GM15510 (cell line): ENCODE measurements around the gene CNNM3.

ENCODE experiments used
- POLR2A ChIP-seq: IDR thresholded peaks from 3 replicates; pipeline ENCODE4 v1.6.1; 2011; ENCODE audit warnings: borderline replicate concordance; ENCODE audit not compliant: insufficient read length; ENCODE audit errors: extremely low read depth

CNNM3 gene

DNA sequence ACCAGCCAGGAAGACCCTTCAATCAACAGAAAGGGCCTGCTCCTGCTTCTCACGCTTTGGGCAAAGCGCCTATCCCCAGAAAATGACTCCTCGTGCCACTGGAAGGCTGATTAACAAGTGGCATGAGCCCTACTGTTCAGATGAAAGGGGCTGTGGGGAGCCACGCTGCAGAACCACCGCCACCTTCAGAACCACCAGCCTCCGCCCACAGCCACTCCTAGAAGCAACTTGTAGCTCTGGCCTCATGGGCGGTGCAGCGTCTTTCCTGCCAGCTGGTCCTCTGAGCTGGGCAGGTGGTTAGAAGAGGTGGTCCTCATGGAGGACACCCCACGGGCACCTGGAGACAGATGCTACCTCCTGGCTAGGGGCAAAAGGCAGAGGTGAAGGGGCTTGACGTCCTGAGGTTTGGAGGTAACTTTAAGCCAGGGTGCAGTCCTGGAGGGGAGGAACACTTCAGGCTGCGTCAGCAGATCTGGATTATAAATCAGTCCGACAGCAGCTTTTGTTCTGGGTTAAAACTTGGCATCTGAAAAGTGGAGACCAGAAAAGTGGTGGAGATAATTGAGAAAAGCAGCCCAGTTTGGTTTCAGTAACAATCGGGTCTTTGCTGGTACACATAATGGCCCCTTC, 54.7 kb downstream of the CNNM3 start:
- TF ChIP-seq POLR2A: no peak

DNA sequence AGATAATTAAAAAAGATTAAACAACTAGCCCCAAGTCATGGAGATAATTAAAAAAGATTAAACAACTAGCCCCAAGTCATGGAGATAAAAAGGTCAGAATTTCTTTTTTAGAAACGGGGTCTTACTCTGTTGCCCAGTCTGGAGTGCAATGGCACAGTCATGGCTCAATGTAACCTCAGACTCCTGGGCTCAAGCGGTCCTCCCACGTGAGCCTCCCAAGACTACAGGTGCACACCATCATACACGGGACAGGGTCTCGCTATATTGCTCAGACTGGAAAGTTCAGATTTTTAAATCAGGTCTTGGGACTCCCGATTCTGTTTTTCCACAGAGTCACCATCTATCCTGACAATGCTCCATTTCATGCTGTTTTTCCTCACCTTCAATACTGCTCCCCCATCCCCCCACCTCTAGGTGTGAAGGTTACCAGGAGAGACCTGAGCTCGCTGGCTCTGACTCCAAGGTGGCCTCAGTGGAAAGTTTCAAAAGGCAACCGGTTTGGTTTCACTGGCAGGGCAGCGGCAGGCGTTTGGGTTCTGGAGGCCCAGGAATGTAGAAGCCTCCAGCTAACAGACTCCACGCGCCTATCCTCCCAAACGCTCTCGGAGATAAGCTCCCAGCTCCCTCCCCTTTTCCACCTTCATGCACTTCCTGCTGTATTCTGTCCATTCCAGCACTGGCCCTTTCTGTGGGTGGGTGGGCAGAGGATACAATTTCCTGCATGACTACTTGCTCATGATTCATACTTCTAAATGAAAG, 56.7 kb downstream of the CNNM3 start:
- no peak for TF ChIP-seq POLR2A

- TF ChIP-seq POLR2A: no peak
Observed at GRCh38 chr2:96873651-96874096, 57.6 kb downstream of the CNNM3 start.

DNA sequence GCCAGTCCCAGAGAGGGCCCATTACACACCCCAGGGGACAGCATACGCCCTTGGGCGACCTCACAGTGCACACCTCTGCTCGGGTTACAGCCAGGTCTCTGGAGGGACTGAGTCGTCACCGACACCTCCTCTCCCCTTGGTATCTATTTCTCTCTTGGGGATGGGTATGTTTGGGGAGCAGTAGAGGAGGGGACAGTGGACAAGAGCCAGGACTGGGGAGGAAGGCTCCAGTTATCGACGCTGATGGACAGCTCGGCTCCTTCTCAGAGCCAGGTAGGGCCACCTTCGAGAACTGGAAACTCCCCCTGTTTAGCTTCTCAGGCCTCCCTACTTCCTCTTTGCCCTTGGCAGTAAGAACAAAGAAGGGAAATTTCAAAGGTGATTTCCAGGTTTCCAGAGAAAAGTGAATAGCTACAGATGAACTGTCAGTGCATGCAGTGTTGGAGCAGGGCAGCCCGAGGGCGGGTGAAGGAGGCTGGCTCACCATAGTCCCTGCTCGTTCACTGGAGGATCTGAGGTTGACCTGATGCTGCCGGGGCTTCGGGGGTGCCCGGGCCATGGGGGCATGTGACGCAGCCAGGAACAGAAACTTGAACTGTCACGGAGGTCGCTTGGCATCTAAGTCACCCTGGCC, 58.2 kb downstream of the CNNM3 start:
- TF ChIP-seq POLR2A: no peak

GRCh38 chr2:96875498-96876268, 59.6 kb downstream of the CNNM3 start:
- no peak for TF ChIP-seq POLR2A

DNA sequence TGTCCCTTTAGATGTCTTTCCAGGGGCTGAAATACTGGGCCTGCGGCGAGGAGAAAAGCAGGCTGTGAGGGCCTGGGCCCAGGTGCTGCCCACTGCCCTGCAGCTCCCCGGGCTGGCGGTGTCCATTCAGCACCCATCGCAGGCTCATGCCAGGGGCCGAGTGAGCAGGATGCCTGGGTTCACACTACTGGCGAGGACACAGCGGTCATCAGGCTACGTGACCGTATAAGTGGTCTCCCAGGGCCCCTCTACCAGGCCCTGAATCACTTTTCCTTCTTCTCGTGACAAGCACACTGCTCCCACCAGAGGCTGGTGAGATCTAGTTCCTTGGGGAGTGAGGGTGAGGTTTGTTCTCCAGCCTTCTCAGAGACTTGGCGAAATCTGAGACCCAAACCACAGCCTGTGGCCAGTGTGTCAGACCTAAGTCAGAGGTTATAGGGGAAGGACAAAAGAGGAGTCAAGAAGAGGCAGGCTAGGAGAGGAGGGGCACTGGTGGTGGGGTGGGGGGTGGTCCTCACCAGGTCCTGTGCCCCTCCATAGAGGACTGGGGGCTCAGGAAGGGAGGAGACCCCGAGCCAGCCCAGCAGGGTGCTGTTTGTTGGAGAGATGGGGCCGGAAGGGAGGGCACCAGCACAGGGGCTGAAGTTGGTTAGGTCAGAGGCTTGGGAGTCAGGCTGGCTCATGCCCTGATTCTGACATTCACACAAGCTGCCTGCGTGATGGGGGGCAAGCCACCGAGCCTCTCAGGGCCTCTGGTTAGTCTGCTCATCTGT, 60.4 kb downstream of the CNNM3 start:
- TF ChIP-seq POLR2A: no peak

- TF ChIP-seq POLR2A: no peak
Observed at GRCh38 chr2:96877042-96877451, 61.0 kb downstream of the CNNM3 start.

- TF ChIP-seq POLR2A: no peak
Observed at GRCh38 chr2:96877631-96878092, 61.6 kb downstream of the CNNM3 start.

- TF ChIP-seq POLR2A: no peak
Observed at GRCh38 chr2:96878171-96878570, 62.1 kb downstream of the CNNM3 start.

- TF ChIP-seq POLR2A: no peak
Observed at GRCh38 chr2:96878796-96879544, 62.9 kb downstream of the CNNM3 start.

GRCh38 chr2:96879545-96880040, 63.5 kb downstream of the CNNM3 start:
- TF ChIP-seq POLR2A: no peak

DNA sequence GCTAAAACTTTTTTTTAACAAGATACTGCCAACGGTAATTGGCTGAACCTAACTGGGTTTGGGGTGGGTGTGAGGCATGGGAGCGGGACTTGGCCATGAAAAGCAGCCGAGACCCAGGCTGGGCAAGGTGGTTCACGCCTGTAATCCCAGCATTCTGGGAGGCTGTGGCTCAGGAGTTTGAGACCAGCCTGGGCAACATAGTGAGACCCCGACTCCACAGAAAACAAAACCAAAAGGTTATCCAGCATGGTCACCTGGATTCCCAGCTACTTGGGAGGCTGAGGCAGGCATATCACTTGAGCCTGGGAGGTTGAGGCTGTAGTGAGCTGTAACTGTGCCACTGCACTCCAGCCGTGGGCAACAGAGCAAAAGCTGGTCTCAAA, 64.8 kb downstream of the CNNM3 start:
- no peak for TF ChIP-seq POLR2A
